ENCODE results near the gene HADHB.
A peak's percentile ranks its signal among the peaks of the same experiment; 100 is the strongest.

HADHB gene

GRCh38 chr2:26244309-26245230, at the start of gene HADHB, which contains the start of gene HADHA:
TSS of gene HADHB (plus strand) at chr2:26244939. CDS start at chr2:26254255, 9,316 bp downstream.
TSS of gene HADHA (minus strand) at chr2:26244632. CDS start at chr2:26244596, 36 bp downstream.
- DNase-seq, result peak; percentile 95 to 99 (median 98)

GRCh38 chr2:26195040-26195984, 49.4 kb upstream of the HADHB start:
- no peak for DNase-seq

GRCh38 chr2:26196683-26197418, 47.9 kb upstream of the HADHB start:
- DNase-seq, result no peak

GRCh38 chr2:26197516-26197915, 47.2 kb upstream of the HADHB start:
- no peak for DNase-seq

GRCh38 chr2:26202981-26203490, 41.7 kb upstream of the HADHB start:
- no peak for DNase-seq

GRCh38 chr2:26203906-26204305, 40.8 kb upstream of the HADHB start:
- no peak for DNase-seq

- no peak for DNase-seq
Observed at GRCh38 chr2:26212011-26212410, 32.7 kb upstream of the HADHB start.

GRCh38 chr2:26214759-26215158, 30.0 kb upstream of the HADHB start:
- no peak for DNase-seq

- DNase-seq, result no peak
Observed at GRCh38 chr2:26215833-26216232, 28.9 kb upstream of the HADHB start.

- no peak for DNase-seq
Observed at GRCh38 chr2:26216587-26216986, 28.2 kb upstream of the HADHB start.

- no peak for DNase-seq
Observed at GRCh38 chr2:26217720-26218119, 27.0 kb upstream of the HADHB start.

GRCh38 chr2:26223018-26223417, 21.7 kb upstream of the HADHB start:
- no peak for DNase-seq

GRCh38 chr2:26224095-26224494, 20.6 kb upstream of the HADHB start:
- DNase-seq, result no peak

- DNase-seq, result no peak
Observed at GRCh38 chr2:26229595-26229994, 15.1 kb upstream of the HADHB start.

GRCh38 chr2:26230806-26231205, 13.9 kb upstream of the HADHB start:
- DNase-seq, result no peak

- DNase-seq, result peak in 1 of 3 experiments; percentile 25
Observed at GRCh38 chr2:26235089-26235488, 9.7 kb upstream of the HADHB start.

- no peak for DNase-seq
Observed at GRCh38 chr2:26237868-26238267, 6.9 kb upstream of the HADHB start.

- no peak for DNase-seq
Observed at GRCh38 chr2:26238311-26238958, 6.3 kb upstream of the HADHB start.

- DNase-seq, result no peak
Observed at GRCh38 chr2:26241928-26242436, 2.8 kb upstream of the HADHB start.

- DNase-seq, result peak; percentile 18 to 67 (median 54)
Observed at GRCh38 chr2:26243470-26244308, 1.1 kb upstream of the HADHB start.

Data from NCI-H1417 (cell line).